Naive thymus-derived CD4-positive, alpha-beta T cell (primary cell): ENCODE data around the gene TMEM38A. TPM values are rescaled to one million over a fixed set of nuclear protein-coding genes. Genes with fewer than 3 reads are reported as not detected.

Experiments
- ATAC-seq: fragments of 150-1000 bp; cut with Tn5 transposase; 2 replicates; pipeline ENCODE4 v1.10.0; 2021; ENCODE audit warnings: mild to moderate bottlenecking, moderate library complexity
- CTCF ChIA-PET: fragments of 350-600 bp; sonication (Branson Sonifier 250); formaldehyde crosslinking; loops from one replicate; lab custom pipeline; 2021; ENCODE audit warnings: antibody characterized with exemption; lab: Charles Lee
- POLR2A ChIA-PET: fragments of 350-600 bp; sonication (Branson Sonifier 250); formaldehyde crosslinking; loops from one replicate; lab custom pipeline; 2021; ENCODE audit warnings: antibody characterized with exemption, inconsistent platforms; lab: Charles Lee
- DNase-seq, 9 donors: peaks; one replicate each; pipeline versions ENCODE4 v3.0.0 to v3.0.0-alpha.2; 2020 to 2022; ENCODE audit warnings: mixed read lengths in 1 of 9
- H3K27ac ChIP-seq: one replicate; pipeline ENCODE4 v1.7.0; 2013; ENCODE audit warnings: mild to moderate bottlenecking, low read depth, low read length, moderate library complexity
- H3K27me3 ChIP-seq, 2 donors: one replicate each; pipeline ENCODE4 v1.7.0; 2013; ENCODE audit warnings: low read length in 2 of 2, mild to moderate bottlenecking in 2 of 2, moderate library complexity in 2 of 2; ENCODE audit not compliant: control insufficient read depth in 2 of 2, insufficient read depth in 2 of 2
- H3K36me3 ChIP-seq, 3 experiments: 1 replicate in 2 of 3; 2 replicates in 1 of 3; pipeline ENCODE4 v1.7.0; 2013; ENCODE audit warnings: low read length in 3 of 3, mild to moderate bottlenecking in 3 of 3, moderate library complexity in 1 of 3; ENCODE audit not compliant: insufficient read depth in 3 of 3, control insufficient read depth in 2 of 3
- H3K4me1 ChIP-seq, 2 donors: one replicate each; pipeline ENCODE4 v1.7.0; 2013; ENCODE audit warnings: low read length in 2 of 2, mild to moderate bottlenecking in 2 of 2, moderate library complexity in 1 of 2; ENCODE audit not compliant: control insufficient read depth in 2 of 2, insufficient read depth in 2 of 2
- H3K4me3 ChIP-seq: 2 replicates; pipeline ENCODE4 v1.7.0; 2013; ENCODE audit warnings: mild to moderate bottlenecking, low read length
- H3K9me3 ChIP-seq, 3 experiments: 1 replicate in 2 of 3; 2 replicates in 1 of 3; pipeline ENCODE4 v1.7.0; 2013; ENCODE audit warnings: low read length in 3 of 3; ENCODE audit not compliant: control insufficient read depth in 2 of 3
- H3K27ac Mint-ChIP-seq, 9 donors: one replicate each; pipeline ENCODE4 v1.8.0; 2020 to 2022; ENCODE audit warnings: mixed read lengths in 9 of 9, mild to moderate bottlenecking in 8 of 9, moderate library complexity in 5 of 9, inconsistent platforms in 2 of 9
- H3K27me3 Mint-ChIP-seq, 5 donors: one replicate each; pipeline ENCODE4 v1.8.0; 2021 to 2022; ENCODE audit warnings: mixed read lengths in 5 of 5, mild to moderate bottlenecking in 1 of 5
- H3K36me3 Mint-ChIP-seq, 5 donors: one replicate each; pipeline ENCODE4 v1.8.0; 2020 to 2022; ENCODE audit warnings: mixed read lengths in 5 of 5, mild to moderate bottlenecking in 3 of 5, inconsistent platforms in 1 of 5
- H3K4me1 Mint-ChIP-seq, 7 donors: one replicate each; pipeline ENCODE4 v1.8.0; 2020 to 2022; ENCODE audit warnings: mixed read lengths in 7 of 7, mild to moderate bottlenecking in 3 of 7, inconsistent platforms in 1 of 7
- H3K4me3 Mint-ChIP-seq, 10 donors: one replicate each; pipeline ENCODE4 v1.8.0; 2020 to 2022; ENCODE audit warnings: mild to moderate bottlenecking in 10 of 10, mixed read lengths in 10 of 10, moderate library complexity in 6 of 10, inconsistent platforms in 2 of 10
- H3K9me3 Mint-ChIP-seq, 11 donors: one replicate each; pipeline ENCODE4 v1.8.0; 2020 to 2022; ENCODE audit warnings: mixed read lengths in 11 of 11, mild to moderate bottlenecking in 4 of 11, inconsistent platforms in 1 of 11, moderate library complexity in 1 of 11
- intact Hi-C, 2 donors: fragments of 100-400 bp; cut with micrococcal nuclease; formaldehyde crosslinking; loops; one replicate each; pipeline ENCODE4 v1.15.1; 2023
- polyA plus RNA-seq, 2 donors: library from polyadenylated mRNA; unstranded; fragments of 300-500 nt; fragmentation: Illumina TruSeq; gene quantifications; one replicate each; pipeline ENCODE4 v1.2.3, GENCODE V29; 2021
- total RNA-seq, 6 experiments: library from RNA in 5 of 6; stranded (reverse) in 5 of 6; gene quantifications; 1 replicate in 5 of 6; 2 replicates in 1 of 6; pipeline ENCODE4 v1.2.3 and lab custom pipeline; 2021 to 2026

TMEM38A gene
- total and polyA plus RNA-seq, 7 experiments from 2014 or later, result 0.27 to 1.4 (median 0.57) TPM

- DNase-seq (no peak), ATAC-seq (no peak)
- no peaks in the 10 kb centered on the region for H3K27me3 ChIP-seq
- peaks cover 11 to 86% (median 14%) of the 10 kb centered on the region in 3 experiments for H3K36me3 ChIP-seq
- CTCF ChIA-PET, result no interaction called here
- POLR2A ChIA-PET, result no interaction called here
- no peak overlapping the region for H3K4me3 ChIP-seq
- H3K27me3 Mint-ChIP-seq, result no peaks in the 10 kb centered on the region
- H3K27ac ChIP-seq, result no peak overlapping the region
- no peak overlapping the region for H3K4me3 Mint-ChIP-seq
- peaks cover 19 to 46% (median 36%) of the 10 kb centered on the region in 7 donors for H3K4me1 Mint-ChIP-seq
- H3K4me1 ChIP-seq, result peaks cover 0 to 7% of the 10 kb centered on the region in 2 donors
- peak overlapping the region in 2 of 9 donors; percentile 18 to 29 for H3K27ac Mint-ChIP-seq
- H3K36me3 Mint-ChIP-seq, result peaks cover 12 to 62% (median 33%) of the 10 kb centered on the region in 5 donors
- intact Hi-C loops, result no loop called here
- H3K9me3 Mint-ChIP-seq, result peaks cover 0 to 2% (median 0%) of the 10 kb centered on the region in 11 donors
- no peaks in the 10 kb centered on the region for H3K9me3 ChIP-seq
Observed at GRCh38 chr19:16652854-16653253, 8.1 kb upstream of the TMEM38A start.

GRCh38 chr19:16654140-16654539, 6.8 kb upstream of the TMEM38A start:
- H3K9me3 ChIP-seq, result no peaks in the 10 kb centered on the region
- ATAC-seq, result no peak
- H3K36me3 Mint-ChIP-seq, result peaks cover 12 to 70% (median 34%) of the 10 kb centered on the region in 5 donors
- CTCF ChIA-PET, result interaction anchor here (0.8 kb wide), 1 partner anchor 60 kb away, joined by 3 read pairs; no protein-coding TSS in a partner anchor
- no peaks in the 10 kb centered on the region for H3K27me3 ChIP-seq
- no peak overlapping the region for H3K4me3 ChIP-seq
- no peak overlapping the region for H3K27ac ChIP-seq
- intact Hi-C loops, result no loop called here
- POLR2A ChIA-PET, result no interaction called here
- peaks cover 11 to 89% (median 11%) of the 10 kb centered on the region in 3 experiments for H3K36me3 ChIP-seq
- no peak for DNase-seq
- peaks cover 28 to 50% (median 39%) of the 10 kb centered on the region in 7 donors for H3K4me1 Mint-ChIP-seq
- peaks cover 0 to 2% (median 0%) of the 10 kb centered on the region in 11 donors for H3K9me3 Mint-ChIP-seq
- no peaks in the 10 kb centered on the region for H3K27me3 Mint-ChIP-seq
- peaks cover 7 to 20% of the 10 kb centered on the region in 2 donors for H3K4me1 ChIP-seq
- H3K27ac Mint-ChIP-seq, result peak overlapping the region in 1 of 9 donors; percentile 72
- H3K4me3 Mint-ChIP-seq, result no peak overlapping the region

GRCh38 chr19:16654627-16655026, 6.3 kb upstream of the TMEM38A start:
- Mint-ChIP-seq H3K9me3 (peaks cover 0 to 2% (median 0%) of the 10 kb centered on the region in 11 donors), H3K4me3 (no peak overlapping the region), H3K36me3 (peaks cover 12 to 69% (median 33%) of the 10 kb centered on the region in 5 donors), H3K4me1 (peaks cover 31 to 51% (median 39%) of the 10 kb centered on the region in 7 donors), H3K27ac (peak overlapping the region in 3 of 9 donors; percentile 31 to 62 (median 51)), H3K27me3 (no peaks in the 10 kb centered on the region)
- Histone ChIP-seq H3K27me3 (no peaks in the 10 kb centered on the region), H3K36me3 (peaks cover 11 to 88% (median 11%) of the 10 kb centered on the region in 3 experiments), H3K27ac (no peak overlapping the region), H3K4me3 (no peak overlapping the region), H3K4me1 (peaks cover 11 to 23% of the 10 kb centered on the region in 2 donors), H3K9me3 (no peaks in the 10 kb centered on the region)
- intact Hi-C loops, result no loop called here
- DNase-seq, result no peak
- POLR2A ChIA-PET, result no interaction called here
- no peak for ATAC-seq
- CTCF ChIA-PET, result interaction anchor here (0.8 kb wide), 1 partner anchor 61 kb away, joined by 3 read pairs; no protein-coding TSS in a partner anchor

DNA sequence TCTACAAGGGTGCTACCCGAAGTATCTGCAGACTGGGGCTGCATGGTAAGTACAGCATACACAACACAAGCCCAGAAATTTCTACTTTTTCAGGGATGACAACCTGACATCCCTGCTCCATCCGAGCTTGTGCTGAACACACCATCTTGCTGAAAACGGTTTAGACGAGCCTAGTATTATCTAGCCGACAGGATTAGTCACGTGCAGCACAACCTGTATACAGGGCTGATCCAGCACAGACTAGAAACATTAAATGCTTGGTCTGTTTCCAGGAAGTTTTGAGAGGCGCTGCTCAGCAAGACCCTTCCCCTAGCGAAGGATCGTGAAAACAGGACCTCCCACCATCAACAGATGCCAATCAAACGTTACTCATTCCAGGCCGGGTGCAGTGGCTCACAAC, 5.2 kb upstream of the TMEM38A start:
- no peak overlapping the region for H3K4me3 ChIP-seq
- peaks cover 11 to 23% of the 10 kb centered on the region in 2 donors for H3K4me1 ChIP-seq
- Mint-ChIP-seq H3K27ac (peak overlapping the region in 1 of 9 donors; percentile 26), H3K27me3 (no peaks in the 10 kb centered on the region), H3K9me3 (peaks cover 0 to 2% (median 0%) of the 10 kb centered on the region in 11 donors), H3K36me3 (peaks cover 12 to 62% (median 28%) of the 10 kb centered on the region in 5 donors), H3K4me1 (peaks cover 22 to 48% (median 38%) of the 10 kb centered on the region in 7 donors), H3K4me3 (peak overlapping the region in 4 of 10 donors; percentile 11 to 41 (median 32))
- intact Hi-C loops, result no loop called here
- CTCF ChIA-PET, result no interaction called here
- H3K27me3 ChIP-seq, result no peaks in the 10 kb centered on the region
- no peak overlapping the region for H3K27ac ChIP-seq
- no peaks in the 10 kb centered on the region for H3K9me3 ChIP-seq
- DNase-seq (no peak), ATAC-seq (no peak)
- H3K36me3 ChIP-seq, result peaks cover 11 to 83% (median 11%) of the 10 kb centered on the region in 3 experiments
- POLR2A ChIA-PET, result no interaction called here

GRCh38 chr19:16657384-16657783, 3.6 kb upstream of the TMEM38A start:
- ATAC-seq (no peak), DNase-seq (no peak)
- intact Hi-C loops, result no loop called here
- Mint-ChIP-seq H3K4me1 (peaks cover 22 to 53% (median 40%) of the 10 kb centered on the region in 7 donors), H3K36me3 (peaks cover 5 to 45% (median 15%) of the 10 kb centered on the region in 5 donors), H3K9me3 (peaks cover 0 to under 1% (median 0%) of the 10 kb centered on the region in 11 donors), H3K4me3 (peak overlapping the region in 9 of 10 donors; percentile 1 to 88 (median 49)), H3K27me3 (peaks cover 0 to 12% (median 0%) of the 10 kb centered on the region in 5 donors), H3K27ac (peak overlapping the region in 5 of 9 donors; percentile 1 to 54 (median 22))
- POLR2A ChIA-PET, result no interaction called here
- Histone ChIP-seq H3K27ac (peak overlapping the region; percentile 14), H3K9me3 (no peaks in the 10 kb centered on the region), H3K36me3 (peaks cover 10 to 66% (median 11%) of the 10 kb centered on the region in 3 experiments), H3K27me3 (no peaks in the 10 kb centered on the region), H3K4me1 (peaks cover 19 to 30% of the 10 kb centered on the region in 2 donors), H3K4me3 (no peak overlapping the region)
- CTCF ChIA-PET, result no interaction called here

GRCh38 chr19:16659464-16659831, 1.5 kb upstream of the TMEM38A start:
- intact Hi-C loops, result loop anchor here in 1 of 2 donors (1.0 to 2.0 kb wide), 2 partner anchors 187 to 823 kb away; no protein-coding TSS in a partner anchor
- Histone ChIP-seq H3K36me3 (peaks cover 6 to 45% (median 7%) of the 10 kb centered on the region in 3 experiments), H3K4me3 (peak overlapping the region; percentile 74), H3K4me1 (peaks cover 19 to 30% of the 10 kb centered on the region in 2 donors), H3K9me3 (no peaks in the 10 kb centered on the region), H3K27ac (peak overlapping the region; percentile 91), H3K27me3 (no peaks in the 10 kb centered on the region)
- Mint-ChIP-seq H3K36me3 (peaks cover 0 to 30% (median 10%) of the 10 kb centered on the region in 5 donors), H3K4me1 (peaks cover 22 to 55% (median 46%) of the 10 kb centered on the region in 7 donors), H3K27ac (peak overlapping the region; percentile 96 to 99 (median 98)), H3K27me3 (peaks cover 0 to 24% (median 0%) of the 10 kb centered on the region in 5 donors), H3K9me3 (no peaks in the 10 kb centered on the region), H3K4me3 (peak overlapping the region; percentile 88 to 100 (median 98))
- no peak for DNase-seq
- ChIA-PET POLR2A (interaction anchor here (0.6 to 4.1 kb wide), 7 partner anchors 10 to 563 kb away, joined by 3 to 40 read pairs (median 4); partner anchors contain the start of gene MED26), CTCF (no interaction called here)
- no peak for ATAC-seq
